GM21529 (cell line): Measurements from ENCODE around the gene CLCF1.

Source experiments
- ATAC-seq: cut with Tn5 transposase; IDR thresholded peaks from one replicate; pipeline ENCODE4 v1.9.1; 2021; ENCODE audit not compliant: unreplicated experiment

Gene CLCF1

DNA sequence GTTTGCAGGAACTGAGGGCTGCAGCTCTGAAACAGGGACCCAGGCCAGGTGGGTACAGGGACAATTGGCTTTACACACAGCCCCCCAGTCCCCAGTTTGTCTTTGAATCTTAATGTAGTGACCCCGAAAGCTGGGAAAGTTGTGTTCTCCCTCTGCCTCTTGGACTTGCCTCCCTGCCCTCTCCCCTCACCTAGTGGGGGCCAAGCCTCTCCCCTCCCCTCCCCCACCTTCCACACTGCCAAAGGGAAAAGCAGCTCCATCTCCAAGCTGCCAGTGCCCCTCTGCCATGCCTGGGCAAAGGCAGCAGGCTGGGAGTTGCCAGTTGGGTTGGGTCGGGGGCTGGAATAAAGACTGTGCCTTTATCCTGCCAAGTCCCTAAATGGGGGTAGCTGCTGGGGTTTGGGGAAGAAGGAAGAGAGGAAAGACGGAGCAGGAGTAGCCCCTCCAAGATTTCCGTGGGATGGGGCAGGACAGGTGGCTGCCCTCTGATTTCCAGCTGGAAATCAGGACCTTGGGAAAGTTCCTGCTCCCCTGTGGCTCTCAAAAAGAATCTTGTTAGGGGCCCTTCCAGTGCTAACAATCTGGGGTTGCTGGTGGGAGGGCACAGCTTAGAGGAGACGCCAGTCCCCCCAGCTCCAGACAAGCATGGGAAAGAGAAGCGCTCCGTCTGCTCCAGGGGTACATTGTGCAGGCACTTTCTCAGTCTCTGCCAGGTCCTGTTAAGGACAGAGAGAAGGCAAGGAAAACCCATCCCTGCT is 2.8 kb upstream of the CLCF1 start:
- ATAC-seq, result no peak

DNA sequence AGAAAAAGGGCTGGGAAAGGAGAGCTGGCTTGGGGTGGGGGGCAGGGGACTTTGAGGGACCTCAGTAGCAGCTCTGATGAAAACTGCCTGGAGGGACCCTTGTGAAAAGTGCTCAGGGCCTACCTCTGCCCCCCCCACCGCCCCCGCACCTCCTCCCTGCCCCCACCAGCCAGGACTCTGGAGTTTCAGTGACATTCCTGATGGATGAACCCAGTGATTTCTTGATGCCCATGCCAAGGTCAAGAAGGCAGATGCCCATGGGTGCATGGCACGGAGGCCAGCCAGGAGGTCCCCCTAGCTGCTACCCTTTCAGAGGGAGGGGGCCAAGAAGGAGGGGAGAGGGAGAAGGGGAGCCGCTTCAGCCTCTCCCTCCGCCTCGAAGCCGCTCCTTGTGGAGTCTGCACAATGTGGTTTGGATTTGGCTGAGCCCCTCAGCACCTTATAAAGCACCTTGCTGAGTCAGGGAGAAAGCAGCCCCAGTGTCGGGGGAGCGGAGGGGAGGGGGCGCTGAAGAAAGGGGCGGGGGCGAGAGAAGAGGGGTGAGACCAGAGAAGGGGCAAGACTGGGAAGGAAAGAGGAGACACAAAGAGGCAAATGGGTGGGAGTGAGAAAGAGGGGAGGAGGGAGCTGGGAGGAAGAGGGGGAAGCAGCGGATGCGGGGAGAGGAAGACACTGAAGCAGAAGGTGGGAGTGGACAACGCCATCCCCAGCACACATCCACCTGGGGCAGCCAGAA is 2.1 kb upstream of the CLCF1 start:
- no peak for ATAC-seq

DNA sequence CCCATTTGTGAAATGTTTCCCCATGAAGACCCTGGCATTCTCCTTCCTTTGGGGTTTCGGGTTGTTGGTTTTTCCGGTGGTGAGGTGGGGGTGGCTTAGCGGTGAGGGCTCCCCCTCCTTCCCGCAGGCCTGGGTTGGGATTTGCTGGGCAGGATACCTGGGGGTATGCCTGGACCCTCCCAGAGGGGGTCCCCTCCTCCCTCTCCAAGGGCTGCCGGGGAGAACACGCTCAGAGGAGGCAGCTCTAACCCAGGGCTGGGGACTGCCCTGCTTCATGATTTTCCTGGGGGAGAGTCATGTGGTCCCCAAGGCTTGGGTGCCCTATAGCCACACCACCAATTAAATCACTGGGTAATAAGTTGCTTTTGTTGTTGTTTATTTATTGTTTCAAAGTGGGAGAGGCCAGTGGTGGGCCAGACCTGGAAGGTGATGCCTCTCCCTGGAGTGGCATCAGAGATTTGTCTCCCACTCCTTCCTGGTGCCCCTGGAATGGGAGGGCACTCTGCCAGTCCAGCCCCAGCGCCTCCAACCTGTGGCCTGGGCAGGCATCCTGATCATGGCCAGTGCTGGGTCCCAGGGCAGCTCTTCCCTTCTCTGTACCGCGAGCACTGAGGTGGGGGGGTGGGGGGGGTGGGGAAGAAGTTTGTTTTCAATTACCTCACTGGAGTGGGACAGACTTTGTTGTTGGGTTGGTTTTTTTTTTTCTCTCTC is 1.3 kb upstream of the CLCF1 start:
- no peak for ATAC-seq

DNA sequence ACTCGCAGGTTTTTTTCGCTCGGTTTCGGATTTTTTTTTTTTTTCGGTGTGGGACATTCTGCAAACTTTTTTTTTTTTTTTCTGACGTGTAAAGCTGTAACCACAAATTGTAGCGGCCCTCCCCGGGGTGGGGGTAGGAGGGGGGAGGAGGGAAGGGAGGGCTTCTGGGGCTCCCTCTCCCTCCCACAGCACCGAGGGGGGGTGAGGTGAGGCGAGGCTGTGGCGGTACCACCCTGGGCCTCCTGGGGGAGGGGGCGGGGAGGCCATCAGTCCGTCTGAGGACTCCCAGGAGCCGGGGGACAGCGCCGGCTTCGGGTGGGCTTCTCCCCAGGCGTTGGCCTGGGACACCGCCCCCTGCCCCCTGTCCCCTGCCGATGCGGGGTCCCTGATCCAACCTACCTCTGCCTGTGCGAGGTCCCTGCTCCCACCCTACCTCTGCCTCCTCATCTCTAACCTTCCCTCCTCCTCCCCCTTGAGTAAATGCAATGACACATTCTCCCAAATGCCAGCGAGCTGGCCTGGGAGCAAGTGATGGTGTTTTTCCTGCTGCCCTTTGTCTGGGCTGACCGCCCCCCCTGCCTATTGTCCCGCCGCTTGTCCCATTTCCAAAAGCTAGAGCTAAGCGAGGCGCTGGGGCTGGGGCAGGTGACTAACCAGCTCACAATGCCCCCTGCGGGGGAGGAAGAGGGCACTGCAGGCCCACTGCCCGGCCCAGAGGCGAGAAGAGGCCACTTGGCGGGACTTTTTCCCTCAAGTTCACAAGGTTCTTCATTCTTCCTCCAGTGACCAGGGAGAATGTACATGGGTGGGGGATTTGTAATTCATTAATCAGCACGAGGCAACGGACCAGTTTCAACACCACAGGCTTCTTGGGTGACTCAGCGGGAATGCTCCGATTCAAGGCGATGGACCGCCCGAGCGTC is 511 bp upstream of the CLCF1 start:
- no peak for ATAC-seq

DNA sequence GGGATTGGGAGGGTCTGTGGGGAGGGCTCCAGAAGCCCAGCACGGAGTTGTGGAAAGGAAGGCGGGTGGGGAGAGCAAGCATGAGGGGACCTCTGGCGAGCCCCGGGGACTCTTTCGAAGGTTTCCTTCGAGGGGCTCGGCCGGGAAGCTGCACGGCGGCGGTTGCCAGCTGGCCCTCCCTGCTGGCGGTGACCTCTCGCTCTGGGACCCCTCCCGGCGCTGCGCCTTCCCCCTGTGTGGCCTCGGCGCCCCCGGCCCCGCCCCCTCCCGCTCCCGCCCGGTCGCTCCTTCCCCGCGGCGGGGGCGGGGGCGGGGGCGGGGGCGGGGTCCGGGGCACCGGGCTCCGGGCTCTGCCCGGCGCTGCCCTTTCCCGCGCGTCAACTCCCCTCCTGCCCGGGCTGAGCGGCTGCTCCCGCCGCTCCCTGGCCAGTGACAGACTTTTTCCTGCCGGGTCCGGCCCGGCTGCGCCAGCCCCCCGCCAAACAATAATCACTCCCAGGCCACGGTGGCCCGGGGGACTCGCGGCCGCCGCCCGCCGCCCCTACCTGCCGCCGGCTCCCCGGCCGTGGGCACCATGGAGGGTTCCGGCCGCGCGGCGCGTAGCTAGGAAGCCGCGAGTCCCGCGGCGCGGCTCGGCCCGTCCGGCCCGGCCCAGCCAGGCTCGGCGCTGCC is 941 bp downstream of the CLCF1 start:
- ATAC-seq, result no peak

DNA sequence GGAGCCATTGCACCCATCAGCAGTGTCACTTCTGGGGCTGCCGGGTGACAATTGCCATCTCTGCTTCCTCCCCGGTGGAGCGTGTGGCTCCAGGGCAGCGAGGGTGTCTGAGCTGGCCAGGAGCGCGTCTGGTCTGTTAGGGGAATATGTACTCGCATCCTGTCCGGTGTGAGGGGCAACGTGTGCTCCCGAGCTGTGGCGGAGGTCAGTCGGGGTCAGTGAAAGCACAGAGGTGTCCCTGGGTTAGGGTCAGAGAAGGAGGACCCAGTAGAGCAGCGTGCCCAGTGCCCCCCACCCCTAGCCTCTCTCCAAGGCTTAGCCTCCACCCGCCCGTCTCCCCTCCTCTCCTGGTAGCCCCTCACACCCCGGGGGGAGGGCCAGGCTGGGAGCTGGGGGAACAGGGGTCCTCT is 1.5 kb downstream of the CLCF1 start:
- no peak for ATAC-seq

DNA sequence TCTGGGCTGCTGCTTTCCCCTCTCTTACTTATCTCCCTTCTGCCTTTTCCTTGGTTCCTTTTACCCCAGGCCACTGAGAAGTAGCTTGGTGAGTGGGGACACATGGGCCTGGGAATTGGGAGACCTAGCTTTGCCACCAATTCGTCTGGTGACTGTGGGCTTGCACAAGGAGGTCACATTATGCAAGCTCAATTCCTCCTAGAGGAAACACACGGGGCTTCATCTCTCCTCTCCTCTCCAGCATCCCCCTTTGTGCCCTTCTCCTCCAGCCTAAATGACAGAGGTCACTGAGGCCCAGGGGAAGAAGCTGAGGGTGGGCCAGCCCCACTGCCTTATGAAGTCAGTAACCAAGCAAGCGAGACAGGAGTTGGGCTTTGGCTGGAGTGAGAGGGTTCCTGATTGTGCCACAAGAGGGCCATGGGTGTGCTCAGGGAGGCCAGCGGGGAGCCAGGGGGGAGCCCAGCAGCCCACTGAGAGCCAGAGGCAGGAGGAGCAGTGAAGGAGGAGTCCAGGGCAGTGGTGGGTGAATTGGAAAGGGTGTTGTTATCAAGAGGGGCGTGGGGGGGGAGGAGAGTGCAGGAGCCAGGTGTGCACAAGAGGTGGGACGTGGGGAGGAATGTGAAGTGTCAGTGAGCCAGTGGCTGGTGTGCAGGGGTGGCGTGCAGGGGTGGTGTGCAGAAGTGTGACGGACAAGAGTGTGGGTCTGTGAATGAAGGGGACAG is 2.0 kb downstream of the CLCF1 start:
- ATAC-seq, result no peak

DNA sequence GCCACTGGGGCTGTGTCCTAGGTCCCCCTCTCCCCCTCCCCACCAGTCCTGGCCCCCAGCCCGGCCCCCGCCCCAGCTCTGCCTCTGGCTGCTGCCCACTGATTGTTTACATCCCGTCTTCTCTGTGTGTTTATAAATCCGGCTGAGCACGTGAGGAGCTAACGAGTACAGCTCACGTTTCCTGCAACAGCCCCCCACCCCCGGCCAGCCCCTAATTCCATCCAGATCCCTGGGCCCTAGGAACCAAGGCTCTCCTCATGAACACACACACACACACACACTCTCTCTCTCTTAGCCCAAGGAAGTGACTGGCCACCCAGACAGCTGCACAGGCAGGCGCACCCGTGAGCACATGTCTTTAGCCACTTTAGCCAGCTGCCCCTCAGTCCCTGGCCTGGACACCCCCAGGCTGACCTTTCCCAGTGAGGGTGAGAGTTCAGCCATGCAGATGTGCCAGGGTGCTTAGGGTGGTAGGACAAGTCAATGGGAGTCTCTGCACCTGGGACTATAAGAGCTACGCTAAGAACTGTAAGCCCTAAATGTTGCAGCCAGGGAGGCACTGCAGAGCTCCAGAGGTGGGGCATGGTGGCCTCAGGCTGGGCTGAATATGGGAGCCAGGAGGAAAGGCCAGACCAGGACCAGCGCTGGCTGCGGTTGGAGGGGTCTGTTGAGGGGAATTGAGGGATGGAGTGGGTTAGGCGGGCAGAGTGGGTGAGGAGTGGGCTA is 2.9 kb downstream of the CLCF1 start:
- no peak for ATAC-seq

DNA sequence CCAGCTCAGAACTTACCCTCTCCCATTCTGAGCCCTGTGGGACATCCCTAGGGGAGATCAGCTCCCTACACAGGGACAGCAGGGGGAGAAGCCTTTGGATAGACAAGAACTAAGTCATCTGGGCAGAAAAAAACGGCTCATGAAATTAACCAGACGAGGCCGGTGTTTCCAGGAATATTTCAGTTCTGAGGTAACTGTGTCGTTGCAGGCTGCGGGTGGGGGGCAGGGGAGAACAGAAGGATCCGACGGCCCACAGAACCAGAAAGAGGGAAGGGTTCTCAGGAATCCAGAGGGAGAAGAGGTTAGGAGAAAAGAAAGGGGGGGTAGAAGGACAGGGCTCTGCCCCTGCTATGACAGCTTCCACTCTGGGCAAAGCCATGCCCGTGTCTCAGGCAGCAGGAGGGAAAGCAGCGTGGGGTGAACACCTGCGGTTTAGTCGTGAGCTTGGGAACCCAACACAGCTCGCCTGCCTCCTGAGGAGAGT is 3.6 kb downstream of the CLCF1 start:
- no peak for ATAC-seq

DNA sequence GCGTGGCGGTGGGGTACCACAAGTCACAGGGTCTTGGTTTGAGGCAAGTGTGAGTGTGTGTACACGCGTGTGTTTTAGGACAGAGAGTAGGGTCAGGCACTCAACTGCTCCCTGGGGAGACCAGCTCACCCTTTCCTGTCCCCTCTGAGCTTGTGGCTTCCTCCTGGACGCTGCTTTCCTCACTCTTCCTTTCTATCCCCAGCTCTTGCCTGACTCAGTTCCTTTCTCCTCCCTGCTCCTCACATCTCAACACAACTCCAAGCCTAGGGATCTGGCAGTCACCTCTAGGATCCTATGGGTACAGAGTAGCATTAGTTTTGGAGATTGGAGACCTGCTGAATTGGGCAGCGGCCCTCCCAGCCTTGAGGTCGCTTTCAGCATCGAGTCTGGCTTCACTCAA is 4.1 kb downstream of the CLCF1 start:
- ATAC-seq, result no peak

DNA sequence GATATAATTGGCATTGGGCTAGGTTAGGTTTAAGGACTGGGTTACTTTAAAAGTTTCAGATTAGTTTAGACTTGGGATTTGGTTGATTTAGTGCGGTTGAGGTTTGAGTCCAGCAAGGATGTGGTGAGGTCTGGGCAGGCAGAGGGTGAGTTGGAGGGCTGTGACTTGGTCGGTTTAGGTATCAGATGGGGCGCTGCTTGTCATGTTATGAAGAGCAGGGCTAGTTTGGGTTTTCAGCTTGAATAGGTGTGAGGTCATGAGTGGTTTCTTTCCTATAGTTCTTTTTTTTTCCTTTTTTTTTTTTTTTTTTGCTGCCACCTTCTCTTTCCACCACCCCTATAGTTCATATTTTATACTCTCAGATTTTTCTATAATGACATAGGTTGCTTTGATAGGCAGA is 4.8 kb downstream of the CLCF1 start:
- ATAC-seq, result no peak

DNA sequence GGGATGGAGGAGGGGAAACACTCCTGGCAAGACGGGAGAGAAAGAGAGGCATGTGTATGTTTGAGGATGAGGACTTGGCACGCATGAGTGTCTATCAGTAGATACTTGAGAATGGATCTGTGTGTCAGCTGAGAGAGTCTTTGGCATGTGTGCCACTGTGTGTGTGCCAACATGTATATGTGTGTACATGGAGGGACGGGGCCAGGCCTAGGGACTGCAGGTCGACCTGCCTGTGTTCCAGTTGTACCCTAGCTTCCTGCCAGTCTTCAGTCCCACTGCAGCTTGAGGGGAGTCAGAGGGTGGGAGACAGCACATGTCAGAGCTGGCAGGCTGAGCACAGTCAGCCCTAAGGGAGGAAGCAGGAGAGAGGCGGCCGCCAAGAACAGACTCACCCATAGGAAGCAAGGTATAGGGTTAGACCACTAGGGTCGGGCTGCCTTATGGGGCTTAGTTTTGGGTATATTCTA is 5.6 kb downstream of the CLCF1 start:
- ATAC-seq, result no peak

DNA sequence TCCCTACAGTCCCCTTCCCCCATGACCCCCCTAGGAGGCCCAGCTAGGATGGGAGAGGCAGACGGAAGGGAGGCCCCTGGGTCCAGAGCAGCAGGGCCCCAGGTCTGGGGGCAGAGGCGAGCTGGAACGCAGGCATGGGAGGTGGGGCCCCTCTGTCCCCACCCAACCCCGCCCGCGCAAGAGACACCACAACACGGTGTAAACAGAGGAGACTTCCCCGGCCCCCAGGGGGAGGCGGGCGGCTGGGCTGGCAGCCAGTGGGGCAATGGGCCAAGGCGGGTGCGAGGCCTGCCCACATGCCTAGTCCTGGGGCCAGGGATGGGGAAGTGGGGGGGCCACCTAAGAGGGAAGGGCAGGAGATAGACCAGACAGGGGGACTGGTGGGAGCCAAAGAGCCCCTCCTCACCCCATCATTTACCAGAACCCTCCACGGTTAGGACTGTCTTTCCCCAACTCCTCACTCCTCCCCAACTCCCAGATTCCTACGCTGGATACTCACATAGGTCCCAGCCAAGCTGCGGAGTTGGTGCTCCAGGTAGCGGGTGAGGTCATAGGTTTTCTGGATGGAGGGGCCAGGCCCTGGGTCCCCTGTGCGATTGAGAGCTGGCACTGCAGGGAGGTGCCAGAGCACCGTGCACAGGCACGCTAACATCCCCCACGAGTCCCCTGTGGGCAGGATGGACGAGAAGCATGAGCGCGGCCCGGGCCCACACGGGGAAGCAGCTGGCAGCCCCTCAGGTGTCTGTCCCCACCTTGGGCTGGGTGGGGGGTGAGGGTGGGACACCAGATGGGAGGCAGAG is 6.2 kb downstream of the CLCF1 start:
- no peak for ATAC-seq

DNA sequence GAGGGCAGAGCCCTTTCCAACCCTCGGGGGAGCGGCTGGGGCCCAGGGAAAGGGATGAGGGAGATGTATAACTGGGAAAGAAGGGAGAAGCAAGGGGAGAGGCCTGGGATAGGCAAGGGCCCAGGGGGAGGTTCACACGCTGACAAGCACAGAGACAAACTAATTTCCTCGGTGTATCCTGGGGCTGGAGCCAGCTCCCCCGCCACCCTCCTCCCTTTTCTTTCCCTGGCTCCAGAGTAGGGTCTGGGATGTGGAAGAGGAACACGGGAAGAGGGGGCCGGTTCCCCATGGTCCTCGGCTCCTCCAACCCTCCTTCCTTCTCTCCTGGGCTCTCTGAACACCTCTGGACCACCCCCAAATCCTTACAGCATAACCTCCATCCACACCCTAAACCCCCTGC is 6.9 kb downstream of the CLCF1 start:
- ATAC-seq, result no peak

DNA sequence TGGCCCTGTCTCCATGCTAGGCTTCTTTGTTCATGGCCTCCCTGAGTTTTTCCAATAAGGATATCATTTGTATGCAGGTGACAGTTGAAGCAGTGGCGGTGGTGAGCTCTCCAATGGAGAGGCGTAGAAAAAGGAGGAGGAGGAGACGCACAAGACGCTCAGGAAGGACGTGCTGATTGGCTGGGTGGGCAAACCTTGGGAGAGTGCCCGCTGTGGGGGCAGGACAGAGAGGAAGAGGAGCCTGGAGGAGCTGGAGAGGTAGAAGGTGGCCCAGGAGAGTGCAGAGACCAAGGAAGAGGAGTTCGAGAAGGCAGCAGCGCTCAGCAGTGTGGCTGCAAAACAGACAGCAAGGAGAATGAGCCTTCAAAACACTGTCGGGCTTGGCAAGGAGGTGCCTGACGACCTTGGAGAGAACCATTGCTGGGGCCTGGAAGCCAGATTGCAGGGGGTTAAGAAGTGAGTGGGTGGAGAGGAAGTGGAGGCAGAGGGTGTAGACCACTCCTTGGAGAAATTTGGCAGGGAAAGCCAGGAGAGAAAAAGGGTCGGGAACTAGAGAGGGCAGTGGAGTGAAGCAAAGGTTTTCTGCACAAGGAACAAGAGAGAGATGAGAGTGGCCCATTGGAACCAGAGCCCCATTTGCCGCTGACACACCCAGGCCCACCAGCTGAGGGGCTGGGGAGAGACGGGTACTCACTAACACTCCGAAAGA is 7.5 kb downstream of the CLCF1 start:
- no peak for ATAC-seq

DNA sequence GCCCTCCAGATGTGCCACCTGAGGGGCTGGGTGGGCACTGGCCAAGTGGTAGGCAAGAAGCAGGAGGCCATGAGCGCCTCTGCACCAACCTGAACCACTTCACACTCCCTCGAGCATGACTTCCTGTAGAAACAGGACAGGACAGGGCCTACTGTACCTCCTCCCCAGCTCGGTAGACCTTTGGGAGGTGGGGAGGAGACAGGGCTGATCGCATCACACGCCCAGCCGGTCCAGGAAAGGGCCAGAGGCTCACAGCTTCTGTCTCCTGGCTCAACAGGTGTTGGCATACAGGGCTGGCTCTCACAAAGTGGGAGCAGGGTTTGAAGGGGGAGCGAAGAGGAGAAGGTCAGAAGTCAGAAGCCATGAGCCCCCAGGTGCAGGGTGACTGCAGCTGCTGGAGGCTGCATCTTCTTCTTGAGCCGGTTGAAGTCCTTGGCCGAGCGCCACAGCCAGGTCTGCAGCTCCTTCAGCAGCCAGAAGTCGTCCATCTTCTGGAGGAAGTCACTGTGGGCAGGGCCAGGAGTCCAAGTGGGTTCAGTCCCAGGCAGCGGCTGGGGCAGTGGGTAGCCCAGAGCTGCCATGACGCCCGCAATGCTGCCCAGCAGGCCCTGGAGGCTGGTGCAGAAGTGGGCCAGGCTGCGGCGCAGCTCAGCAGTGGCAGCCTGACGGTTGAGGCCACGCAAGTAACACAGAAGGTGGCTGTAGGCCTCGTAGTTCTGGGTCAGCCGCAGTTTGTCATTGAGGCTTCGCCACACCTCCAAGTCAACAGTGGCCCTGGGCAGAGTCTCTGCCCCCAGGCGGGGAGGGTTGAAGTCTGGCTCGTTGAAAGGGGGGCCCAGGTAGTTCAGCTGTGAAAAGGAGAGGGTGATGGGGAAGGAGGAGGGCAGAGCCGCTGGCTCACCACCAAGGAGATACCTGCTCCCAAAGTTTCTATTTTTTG is 8.3 kb downstream of the CLCF1 start:
- no peak for ATAC-seq
